Measurements from ENCODE around the gene USP3. TPM values are rescaled to one million over a fixed set of nuclear protein-coding genes. Genes with fewer than 3 reads are reported as not detected.

The USP3 gene
- total RNA-seq, 2 experiments from 2014 or later, result 57.1 to 58.6 TPM

Other genes with a start within 250 kb of the USP3 start
- gene APH1B, start 227.0 kb upstream of the USP3 start, total RNA-seq, result 1 to 10 TPM; 7.0 to 9.7 TPM
- gene CA12, start 122.7 kb upstream of the USP3 start, total RNA-seq, result under 1 TPM in 1 of 2 experiments, not detected in 1; 0.58 TPM
- gene FBXL22, start 92.8 kb downstream of the USP3 start, total RNA-seq, result under 1 TPM; 0.34 to 0.63 TPM

All from activated CD8-positive, alpha-beta T cell treated with anti-CD3 and anti-CD28 coated beads for 36 hours (primary cell).